ENCODE measurements around the gene CFAP410.

CFAP410 gene

DNA sequence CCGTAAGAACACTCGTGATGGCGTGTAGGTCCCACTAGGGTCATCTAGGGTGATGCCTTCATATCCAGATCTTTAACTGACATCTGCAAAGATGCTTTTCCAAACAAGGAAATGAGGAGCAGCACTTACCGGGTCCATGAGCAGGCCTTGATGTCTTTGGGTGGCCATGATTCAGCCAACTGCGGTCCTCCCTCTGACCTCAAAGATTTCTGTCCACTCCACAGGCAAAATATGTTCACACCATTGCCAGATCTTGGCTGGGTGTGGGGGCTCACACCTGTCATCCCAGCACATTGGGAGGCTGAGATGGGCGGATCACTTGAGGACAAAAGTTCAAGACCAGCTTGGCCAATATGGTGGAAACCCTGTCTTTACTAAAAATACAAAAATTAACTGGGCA is 32.4 kb upstream of the CFAP410 start:
- H3K9ac ChIP-seq (ENCODE audit: low read length), result no peak overlapping the region
- no peak overlapping the region for H4K91ac ChIP-seq (ENCODE audit: low read depth, low read length)
- peaks cover 0 to 3% of the 10 kb centered on the region in 2 experiments for H3K4me1 ChIP-seq (ENCODE audit: control insufficient read depth in 1 of 2, insufficient read depth in 2 of 2, low read length in 2 of 2)
- H4K8ac ChIP-seq (ENCODE audit: low read depth, low read length), result no peak overlapping the region
- H3K9me3 ChIP-seq (ENCODE audit: insufficient read depth, low read depth, low read length), result peaks cover 18% of the 10 kb centered on the region
- H3K23ac ChIP-seq (ENCODE audit: low read length), result no peak overlapping the region
- no peak overlapping the region for H4K12ac ChIP-seq (ENCODE audit: low read depth, low read length)
- H3K36me3 ChIP-seq (ENCODE audit: control insufficient read depth in 1 of 2, insufficient read depth in 2 of 2, low read length in 2 of 2), result no peaks in the 10 kb centered on the region
- no peaks in the 10 kb centered on the region for H3K79me1 ChIP-seq (ENCODE audit: low read length)
- DNase-seq, result no peak
- H3K14ac ChIP-seq (ENCODE audit: low read length), result no peak overlapping the region
- no peak overlapping the region for H3K18ac ChIP-seq (ENCODE audit: low read length)
- no peak overlapping the region for H3K27ac ChIP-seq (ENCODE audit: low read depth, low read length)
- no peak overlapping the region for H2AK5ac ChIP-seq (ENCODE audit: low read length)
- no peak overlapping the region for H2BK120ac ChIP-seq (ENCODE audit: insufficient read depth, low read length, poor library complexity)
- peaks cover 4% of the 10 kb centered on the region for H3K27me3 ChIP-seq (ENCODE audit: insufficient read depth, low read length)
- no peak overlapping the region for H2BK12ac ChIP-seq (ENCODE audit: low read length)
- H3K79me2 ChIP-seq (ENCODE audit: control insufficient read depth, insufficient read depth, low read length, poor library complexity), result no peaks in the 10 kb centered on the region
- no CpG with 5 or more reads among the region's 6 CpGs for WGBS (ENCODE audit: extremely low coverage, insufficient coverage, insufficient read length)
- H3K4ac ChIP-seq (ENCODE audit: low read depth, low read length), result no peak overlapping the region
- H3K4me2 ChIP-seq (ENCODE audit: low read length), result no peak overlapping the region
- no peak overlapping the region for H2AFZ ChIP-seq (ENCODE audit: insufficient read depth, low read length, poor library complexity)
- no peak overlapping the region for H3K4me3 ChIP-seq (ENCODE audit: low read depth, low read length)
- H2BK5ac ChIP-seq (ENCODE audit: low read depth, low read length, poor library complexity), result no peak overlapping the region

DNA sequence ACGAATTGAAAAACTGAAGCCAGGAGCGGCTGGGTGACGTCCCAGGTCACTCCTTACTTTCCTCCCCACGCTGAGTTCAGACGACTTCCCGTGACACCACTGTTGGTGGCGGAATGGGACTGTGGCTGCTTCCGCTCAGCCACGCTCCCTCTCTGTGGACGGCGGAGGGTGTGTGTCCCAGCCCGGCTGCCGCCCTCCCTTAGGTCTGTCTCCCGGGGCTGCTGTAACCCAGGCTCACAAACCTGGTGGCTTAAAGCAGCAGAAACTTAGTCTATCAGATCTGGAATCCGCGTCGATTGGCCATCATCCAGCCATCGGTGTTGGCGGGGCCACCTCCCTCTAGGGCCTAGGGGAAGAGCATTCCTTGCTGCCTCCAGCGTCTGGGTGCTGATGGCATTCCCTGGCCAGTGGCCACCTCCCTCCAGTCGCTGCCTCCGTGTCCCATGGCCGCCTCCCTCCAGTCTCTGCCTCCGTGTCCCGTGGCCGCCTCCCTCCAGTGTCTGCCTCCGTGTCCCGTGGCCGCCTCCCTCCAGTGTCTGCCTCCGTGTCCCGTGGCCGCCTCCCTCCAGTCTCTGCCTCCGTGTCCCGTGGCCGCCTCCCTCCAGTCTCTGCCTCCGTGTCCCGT is 31.7 kb upstream of the CFAP410 start:
- Histone ChIP-seq H3K4me1 (ENCODE audit: control insufficient read depth in 1 of 2, insufficient read depth in 2 of 2, low read length in 2 of 2) (peaks cover 0 to 3% of the 10 kb centered on the region in 2 experiments), H3K14ac (ENCODE audit: low read length) (no peak overlapping the region), H2BK5ac (ENCODE audit: low read depth, low read length, poor library complexity) (no peak overlapping the region), H3K4ac (ENCODE audit: low read depth, low read length) (no peak overlapping the region), H3K27me3 (ENCODE audit: insufficient read depth, low read length) (peaks cover 4% of the 10 kb centered on the region), H3K9ac (ENCODE audit: low read length) (no peak overlapping the region), H3K79me1 (ENCODE audit: low read length) (no peaks in the 10 kb centered on the region), H2AK5ac (ENCODE audit: low read length) (no peak overlapping the region), H3K23ac (ENCODE audit: low read length) (no peak overlapping the region), H4K12ac (ENCODE audit: low read depth, low read length) (no peak overlapping the region), H4K8ac (ENCODE audit: low read depth, low read length) (no peak overlapping the region), H3K4me2 (ENCODE audit: low read length) (no peak overlapping the region), H2BK120ac (ENCODE audit: insufficient read depth, low read length, poor library complexity) (no peak overlapping the region), H3K4me3 (ENCODE audit: low read depth, low read length) (no peak overlapping the region), H3K27ac (ENCODE audit: low read depth, low read length) (no peak overlapping the region), H2BK12ac (ENCODE audit: low read length) (no peak overlapping the region), H2AFZ (ENCODE audit: insufficient read depth, low read length, poor library complexity) (no peak overlapping the region), H3K9me3 (ENCODE audit: insufficient read depth, low read depth, low read length) (peaks cover 17% of the 10 kb centered on the region), H4K91ac (ENCODE audit: low read depth, low read length) (no peak overlapping the region), H3K36me3 (ENCODE audit: control insufficient read depth in 1 of 2, insufficient read depth in 2 of 2, low read length in 2 of 2) (no peaks in the 10 kb centered on the region), H3K79me2 (ENCODE audit: control insufficient read depth, insufficient read depth, low read length, poor library complexity) (no peaks in the 10 kb centered on the region), H3K18ac (ENCODE audit: low read length) (no peak overlapping the region)
- no peak for DNase-seq
- no CpG with 5 or more reads among the region's 37 CpGs for WGBS (ENCODE audit: extremely low coverage, insufficient coverage, insufficient read length)

DNA sequence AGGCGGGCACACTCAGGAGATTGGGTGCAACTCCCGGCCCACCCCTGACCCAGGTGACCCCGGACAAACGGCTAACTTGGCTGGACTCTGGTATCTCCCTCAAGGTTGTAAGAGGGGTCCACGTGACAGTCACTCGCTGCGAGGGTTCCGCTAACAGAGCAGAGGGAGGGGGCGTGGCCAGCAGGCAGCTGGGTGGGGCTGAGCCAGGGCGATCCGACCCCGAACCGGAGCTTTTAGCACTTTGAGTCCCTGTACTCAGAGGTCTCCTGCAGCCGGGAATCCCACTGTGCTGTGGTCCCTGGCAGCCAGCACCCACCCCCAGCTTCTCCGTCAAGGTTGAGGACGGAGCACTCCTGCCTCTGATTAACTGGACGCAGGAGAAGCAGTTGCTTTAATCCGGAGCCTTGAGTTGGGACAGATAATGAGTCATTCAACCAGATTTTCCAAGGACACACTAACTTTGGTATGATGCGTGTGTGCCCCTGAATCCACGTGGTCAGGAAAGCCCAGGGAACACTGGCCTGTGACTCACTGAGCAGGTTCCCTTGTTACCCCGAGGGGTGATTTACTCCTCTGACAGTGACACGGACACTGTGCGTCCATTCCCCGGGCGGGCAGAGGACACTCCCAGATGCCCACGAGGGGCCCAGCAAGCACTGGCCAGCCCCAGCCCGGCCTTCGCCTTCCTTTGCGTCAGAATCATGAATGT is 31.0 kb upstream of the CFAP410 start:
- Histone ChIP-seq H3K4me2 (ENCODE audit: low read length) (no peak overlapping the region), H2AK5ac (ENCODE audit: low read length) (no peak overlapping the region), H4K8ac (ENCODE audit: low read depth, low read length) (no peak overlapping the region), H3K4ac (ENCODE audit: low read depth, low read length) (no peak overlapping the region), H3K4me1 (ENCODE audit: control insufficient read depth in 1 of 2, insufficient read depth in 2 of 2, low read length in 2 of 2) (peaks cover 0 to 3% of the 10 kb centered on the region in 2 experiments), H3K9me3 (ENCODE audit: insufficient read depth, low read depth, low read length) (peaks cover 10% of the 10 kb centered on the region), H3K4me3 (ENCODE audit: low read depth, low read length) (no peak overlapping the region), H3K9ac (ENCODE audit: low read length) (no peak overlapping the region), H2BK120ac (ENCODE audit: insufficient read depth, low read length, poor library complexity) (no peak overlapping the region), H3K27me3 (ENCODE audit: insufficient read depth, low read length) (peaks cover 4% of the 10 kb centered on the region), H3K36me3 (ENCODE audit: control insufficient read depth in 1 of 2, insufficient read depth in 2 of 2, low read length in 2 of 2) (no peaks in the 10 kb centered on the region), H2BK12ac (ENCODE audit: low read length) (no peak overlapping the region), H4K12ac (ENCODE audit: low read depth, low read length) (no peak overlapping the region), H3K27ac (ENCODE audit: low read depth, low read length) (no peak overlapping the region), H2BK5ac (ENCODE audit: low read depth, low read length, poor library complexity) (no peak overlapping the region), H2AFZ (ENCODE audit: insufficient read depth, low read length, poor library complexity) (no peak overlapping the region), H3K79me1 (ENCODE audit: low read length) (no peaks in the 10 kb centered on the region), H3K23ac (ENCODE audit: low read length) (no peak overlapping the region), H3K14ac (ENCODE audit: low read length) (no peak overlapping the region), H3K18ac (ENCODE audit: low read length) (no peak overlapping the region), H4K91ac (ENCODE audit: low read depth, low read length) (no peak overlapping the region), H3K79me2 (ENCODE audit: control insufficient read depth, insufficient read depth, low read length, poor library complexity) (no peaks in the 10 kb centered on the region)
- DNase-seq, result peak; percentile 11 to 25
- WGBS (ENCODE audit: extremely low coverage, insufficient coverage, insufficient read length), result no CpG with 5 or more reads among the region's 29 CpGs

DNA sequence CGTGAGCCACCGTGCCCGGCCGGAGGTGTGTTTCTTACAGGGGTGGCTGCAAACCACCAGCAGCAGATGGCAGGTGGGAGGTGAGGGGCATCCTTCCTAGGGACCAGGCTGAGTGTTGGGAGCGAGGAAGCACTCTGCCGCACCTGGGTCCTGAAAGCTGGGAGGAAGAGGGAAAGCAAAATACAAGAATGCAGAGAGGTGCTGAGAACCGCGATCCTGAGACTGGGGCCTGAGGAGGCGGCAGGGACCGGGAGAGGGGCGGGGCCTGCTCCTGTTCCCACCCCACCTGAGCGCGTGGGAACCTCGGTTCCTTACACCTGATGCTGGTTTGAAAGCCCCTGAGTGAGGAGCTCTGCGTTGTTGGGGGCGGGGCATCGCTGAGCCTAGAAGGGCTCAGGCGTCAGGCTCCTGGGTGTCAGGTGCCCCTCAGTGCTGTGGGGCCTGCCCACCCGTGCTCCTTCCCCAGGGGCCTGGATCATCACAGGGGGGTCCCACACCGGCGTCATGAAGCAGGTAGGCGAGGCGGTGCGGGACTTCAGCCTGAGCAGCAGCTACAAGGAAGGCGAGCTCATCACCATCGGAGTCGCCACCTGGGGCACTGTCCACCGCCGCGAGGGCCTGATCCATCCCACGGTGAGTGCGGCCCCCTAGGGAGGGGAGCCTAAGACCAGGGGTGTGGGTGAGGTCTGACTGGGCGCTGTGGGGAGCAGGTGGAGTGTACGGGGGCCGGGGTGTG is 29.7 kb upstream of the CFAP410 start:
- H2BK5ac ChIP-seq (ENCODE audit: low read depth, low read length, poor library complexity), result no peak overlapping the region
- H2BK12ac ChIP-seq (ENCODE audit: low read length), result no peak overlapping the region
- H3K18ac ChIP-seq (ENCODE audit: low read length), result no peak overlapping the region
- H4K8ac ChIP-seq (ENCODE audit: low read depth, low read length), result no peak overlapping the region
- no peak overlapping the region for H4K91ac ChIP-seq (ENCODE audit: low read depth, low read length)
- H3K79me1 ChIP-seq (ENCODE audit: low read length), result no peaks in the 10 kb centered on the region
- H3K27me3 ChIP-seq (ENCODE audit: insufficient read depth, low read length), result peaks cover 4% of the 10 kb centered on the region
- H2AK5ac ChIP-seq (ENCODE audit: low read length), result no peak overlapping the region
- H3K79me2 ChIP-seq (ENCODE audit: control insufficient read depth, insufficient read depth, low read length, poor library complexity), result no peaks in the 10 kb centered on the region
- no peak overlapping the region for H2BK120ac ChIP-seq (ENCODE audit: insufficient read depth, low read length, poor library complexity)
- no peak for DNase-seq
- WGBS (ENCODE audit: extremely low coverage, insufficient coverage, insufficient read length), result no CpG with 5 or more reads among the region's 35 CpGs
- H3K4me1 ChIP-seq (ENCODE audit: control insufficient read depth in 1 of 2, insufficient read depth in 2 of 2, low read length in 2 of 2), result peaks cover 0 to 3% of the 10 kb centered on the region in 2 experiments
- H2AFZ ChIP-seq (ENCODE audit: insufficient read depth, low read length, poor library complexity), result no peak overlapping the region
- H3K23ac ChIP-seq (ENCODE audit: low read length), result no peak overlapping the region
- H3K9me3 ChIP-seq (ENCODE audit: insufficient read depth, low read depth, low read length), result peaks cover 9% of the 10 kb centered on the region
- H3K27ac ChIP-seq (ENCODE audit: low read depth, low read length), result no peak overlapping the region
- no peaks in the 10 kb centered on the region for H3K36me3 ChIP-seq (ENCODE audit: control insufficient read depth in 1 of 2, insufficient read depth in 2 of 2, low read length in 2 of 2)
- H3K4ac ChIP-seq (ENCODE audit: low read depth, low read length), result no peak overlapping the region
- no peak overlapping the region for H3K9ac ChIP-seq (ENCODE audit: low read length)
- H4K12ac ChIP-seq (ENCODE audit: low read depth, low read length), result no peak overlapping the region
- H3K14ac ChIP-seq (ENCODE audit: low read length), result no peak overlapping the region
- H3K4me2 ChIP-seq (ENCODE audit: low read length), result no peak overlapping the region
- no peak overlapping the region for H3K4me3 ChIP-seq (ENCODE audit: low read depth, low read length)

Measured in trophoblast cell (in vitro differentiated cells and primary cell).